Cerebellar cortex (tissue), 1 donor: Measurements from ENCODE around the gene OOSP4A.
"Not testable (repeated sequence)": the region's sequence is repeated elsewhere in the genome, so short reads cannot be mapped to it uniquely, and the experiment has no call there.

ENCODE experiments used
- DNase-seq: peaks from one replicate; pipeline ENCODE4 v3.0.0-alpha.2; 2015; ENCODE audit warnings: low spot score

Gene OOSP4A

DNA sequence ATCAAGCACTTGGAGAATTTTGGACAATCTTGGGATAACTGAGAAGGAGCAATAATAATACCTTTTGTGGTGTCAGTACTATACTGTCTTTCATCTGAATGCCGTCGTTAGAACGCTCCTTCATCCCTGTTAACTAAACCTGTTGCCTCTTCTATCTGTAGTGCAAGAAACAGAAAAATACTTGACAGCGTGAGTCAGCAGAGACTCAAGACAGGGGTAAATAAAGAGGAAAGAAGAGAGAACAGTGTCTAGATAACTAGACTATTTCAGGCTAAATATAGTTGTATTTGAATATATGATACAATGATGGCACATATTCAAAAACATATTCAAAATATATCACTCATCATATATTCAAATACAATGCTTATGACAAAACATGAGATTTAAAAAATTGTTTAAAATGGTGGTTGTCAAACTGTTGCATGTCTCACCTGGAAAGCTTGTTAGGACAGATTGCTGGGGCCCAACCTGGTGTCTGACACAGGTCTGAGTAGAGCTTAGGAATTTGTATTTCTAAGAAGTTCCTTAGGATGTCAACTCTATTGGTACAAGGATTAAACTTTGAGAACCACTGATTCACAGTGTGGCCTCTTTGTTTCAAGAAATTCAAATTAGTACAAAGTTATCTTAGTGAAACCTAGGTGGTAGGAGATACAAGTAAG, 17.4 kb downstream of the OOSP4A start:
- no peak for DNase-seq

DNA sequence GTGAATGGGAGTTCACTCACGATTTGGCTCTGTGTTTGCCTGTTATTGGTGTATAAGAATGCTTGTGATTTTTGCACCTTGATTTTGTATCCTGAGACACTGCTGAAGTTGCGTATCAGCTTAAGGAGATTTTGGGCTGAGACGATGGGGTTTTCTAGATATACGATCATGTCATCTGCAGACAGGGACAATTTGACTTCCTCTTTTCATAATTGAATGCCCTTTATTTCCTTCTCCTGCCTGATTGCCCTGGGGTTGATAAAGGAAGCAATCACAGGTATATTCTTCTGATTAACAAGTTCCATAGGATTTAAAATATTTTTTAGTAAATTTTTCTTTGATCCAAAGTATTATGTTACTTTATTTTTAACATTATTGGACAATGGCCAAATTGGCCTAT, 18.2 kb downstream of the OOSP4A start:
- not testable (repeated sequence) for DNase-seq

DNA sequence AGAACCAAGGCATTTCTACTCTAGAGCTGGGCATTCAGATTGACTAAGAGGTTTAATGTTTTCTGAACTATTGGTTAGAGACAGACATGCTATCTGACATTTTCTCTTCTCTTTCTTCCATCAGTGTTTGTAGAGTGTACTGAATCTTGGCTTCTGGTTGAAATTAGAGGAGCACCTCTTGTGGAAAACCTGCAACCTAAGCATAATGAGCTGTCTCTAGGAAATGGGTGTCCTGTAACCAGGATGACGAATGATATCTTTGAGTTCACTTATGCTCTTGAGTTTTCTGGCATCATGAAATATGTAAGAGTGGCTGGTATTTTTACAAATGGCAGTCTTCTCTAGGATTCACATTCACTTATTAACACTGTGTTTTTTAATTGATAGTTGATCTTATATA, 19.4 kb downstream of the OOSP4A start:
- no peak for DNase-seq

DNA sequence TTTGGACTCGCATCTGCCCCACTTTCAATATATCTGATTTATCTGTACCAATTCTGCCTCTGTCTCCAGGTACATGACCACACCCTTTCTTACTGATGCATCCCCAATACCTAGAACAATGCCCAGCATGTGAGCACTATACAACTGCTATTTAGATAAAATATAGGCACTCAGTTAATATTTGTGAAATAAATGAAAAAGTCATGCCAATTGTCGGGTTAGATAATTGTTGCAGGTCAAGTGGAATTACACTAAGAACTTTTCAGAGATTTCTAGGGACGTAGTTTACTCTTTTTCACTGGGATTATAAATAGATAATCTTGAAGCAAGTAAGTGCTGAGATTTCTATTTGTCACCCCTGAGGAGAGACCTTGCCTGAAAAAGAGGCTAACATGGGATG, 20.5 kb downstream of the OOSP4A start:
- no peak for DNase-seq

DNA sequence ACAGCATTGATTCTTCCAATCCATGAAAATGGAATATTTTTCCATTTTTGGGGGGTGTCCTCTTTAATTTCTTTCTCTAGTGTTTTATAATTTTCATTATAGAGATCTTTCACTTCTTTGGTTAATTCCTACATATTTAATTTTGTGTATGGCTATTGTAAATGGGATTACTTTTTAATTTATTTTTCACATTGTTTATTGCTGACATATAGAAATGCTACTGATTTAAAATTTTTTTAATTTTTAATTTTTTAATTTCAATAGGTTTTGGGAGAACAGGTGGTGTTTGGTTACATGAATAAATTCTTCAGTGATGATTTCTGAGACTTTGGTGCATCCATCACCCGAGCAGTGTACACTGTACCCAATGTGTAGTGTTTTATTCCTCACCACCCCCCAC, 26.6 kb downstream of the OOSP4A start:
- DNase-seq = no peak

DNA sequence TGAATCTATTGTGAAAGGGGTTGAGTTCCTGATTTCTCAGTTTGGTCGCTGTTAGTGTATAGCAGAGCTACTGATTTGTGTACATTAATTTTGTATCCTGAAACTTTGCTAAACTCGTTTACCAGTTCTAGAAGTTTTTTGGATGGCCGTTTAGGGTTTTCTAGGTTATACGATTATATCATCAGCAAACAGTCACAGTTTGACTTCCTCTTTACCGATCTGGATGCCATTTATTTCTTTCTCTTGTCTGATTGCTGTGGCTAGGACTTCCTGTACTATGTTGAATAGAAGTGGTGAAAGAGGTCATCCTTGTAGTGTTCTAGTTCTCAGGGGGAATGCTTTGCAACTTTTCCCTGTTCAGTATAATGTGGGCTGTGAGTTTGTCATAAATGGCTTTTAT, 28.6 kb downstream of the OOSP4A start:
- DNase-seq = no peak

DNA sequence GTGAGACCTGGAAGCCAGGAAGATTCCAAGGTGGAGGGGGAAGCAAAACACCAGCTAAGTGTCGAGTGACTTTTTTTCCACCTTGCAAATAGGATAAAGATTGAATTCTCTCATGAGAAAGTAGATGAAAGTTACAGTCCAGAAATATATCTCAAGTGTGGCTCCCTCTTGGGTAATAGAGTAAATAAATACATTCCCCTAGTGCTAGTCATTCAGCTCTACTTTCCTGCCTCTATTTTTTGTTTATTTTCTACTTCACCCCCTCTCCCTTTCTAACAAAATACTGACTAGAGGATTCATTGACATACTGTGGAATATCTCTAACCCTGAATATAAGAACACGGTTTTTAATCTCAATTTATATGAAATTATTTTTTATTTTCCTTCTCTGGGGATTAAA, 34.0 kb downstream of the OOSP4A start:
- DNase-seq = no peak

DNA sequence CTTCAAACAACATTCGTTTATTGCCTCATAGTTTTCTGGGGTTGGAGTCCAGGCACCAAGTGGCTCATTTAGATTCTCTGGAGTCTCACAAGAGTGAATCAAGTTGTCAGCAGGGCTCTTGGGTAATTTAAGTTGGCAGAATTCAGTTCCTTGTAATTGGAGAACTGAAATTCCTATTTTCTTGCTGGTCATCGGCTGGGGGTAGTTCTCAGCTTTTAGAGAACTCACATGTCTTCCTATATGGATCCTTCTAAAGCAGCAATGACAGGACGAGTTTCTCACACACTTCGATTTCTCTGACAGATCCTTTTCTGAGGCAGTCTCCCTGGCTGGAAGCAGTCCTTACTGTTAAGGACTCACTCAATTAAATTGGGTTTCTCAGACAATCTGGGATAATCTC, 35.9 kb downstream of the OOSP4A start:
- no peak for DNase-seq

DNA sequence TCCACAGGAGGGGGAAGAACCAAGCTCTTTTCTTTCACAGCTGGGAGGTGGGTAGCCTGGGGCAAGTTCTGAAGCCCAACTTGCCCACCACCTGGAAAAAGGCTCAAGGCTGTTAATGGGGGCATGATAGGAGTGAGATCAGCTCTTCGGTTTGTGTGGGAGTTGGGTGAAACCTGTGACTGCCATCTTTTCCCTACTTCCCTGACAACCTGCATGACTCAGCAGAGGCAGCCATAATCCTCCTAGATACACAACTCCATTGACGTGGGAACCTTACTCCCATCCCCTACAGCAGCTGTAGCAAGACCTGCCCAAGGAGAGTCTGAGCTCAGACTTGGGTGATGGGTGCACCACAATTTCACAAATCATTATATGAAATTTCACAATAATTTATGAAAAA, 39.9 kb downstream of the OOSP4A start:
- no peak for DNase-seq

DNA sequence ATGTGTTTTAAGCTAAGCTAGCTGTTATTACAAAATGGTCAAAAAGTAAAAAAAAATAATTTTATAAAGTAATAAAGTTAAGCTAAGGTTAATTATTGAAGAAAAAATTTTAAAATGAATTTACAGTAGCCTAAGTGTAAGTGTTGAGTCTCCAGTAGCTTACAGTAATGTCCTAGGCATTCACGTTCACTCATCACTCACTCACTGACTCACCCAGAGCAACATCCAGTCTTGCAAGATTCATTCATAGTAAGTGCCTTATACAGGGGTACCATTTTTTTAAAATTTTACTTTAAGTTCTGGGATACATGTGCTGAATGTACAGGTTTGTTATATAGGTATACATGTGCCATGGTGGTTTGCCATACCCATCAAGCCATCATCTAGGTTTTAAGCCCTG, 41.5 kb downstream of the OOSP4A start:
- no peak for DNase-seq

DNA sequence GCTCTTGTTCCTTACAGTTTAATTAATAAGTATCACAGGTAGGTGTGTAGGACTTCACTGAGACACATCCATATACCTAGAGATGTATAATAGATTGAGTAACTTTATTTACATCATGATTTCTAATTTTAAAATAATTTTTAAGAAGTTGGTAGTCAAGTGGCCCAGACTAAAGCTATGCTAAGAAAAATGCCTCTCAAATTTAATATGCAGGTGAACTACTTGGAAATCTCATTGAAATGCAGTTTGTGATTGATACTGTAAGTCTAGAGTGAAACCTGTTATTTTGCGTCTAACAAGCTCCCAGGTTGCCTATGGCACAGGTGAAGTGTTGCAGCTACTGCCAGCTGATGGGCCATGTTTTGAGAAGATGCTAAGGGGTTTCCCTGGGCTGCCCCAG, 53.0 kb downstream of the OOSP4A start, which contains the start of gene OOSP4B:
Gene OOSP4B, plus strand, starts transcription at position 301 of the 400 bp plus-strand sequence.
- DNase-seq = no peak

DNA sequence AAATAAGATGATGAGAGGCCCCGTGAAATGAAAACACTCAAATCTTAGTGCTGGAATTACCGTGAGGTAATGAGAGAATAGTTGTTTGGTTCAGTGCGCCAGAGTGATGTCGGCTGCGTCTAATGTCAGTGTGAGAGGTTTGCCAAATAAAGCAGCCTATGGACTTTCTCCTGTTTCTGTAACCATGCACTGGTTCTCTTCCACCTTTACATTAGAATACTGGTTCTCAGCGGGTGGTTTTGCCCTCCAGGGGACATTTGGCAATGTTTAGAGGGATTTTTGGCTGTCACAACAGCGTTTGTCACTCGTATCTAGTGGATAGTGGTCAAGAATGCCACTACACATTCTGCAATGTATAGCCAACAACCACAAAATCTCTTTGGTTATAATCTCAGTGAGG, 54.2 kb downstream of the OOSP4A start:
- DNase-seq = no peak
